Ureter (tissue), 1 donor: ENCODE results near the gene CD19. TPM values are rescaled to one million over a fixed set of nuclear protein-coding genes. Genes with fewer than 3 reads are reported as not detected.
"Not testable (repeated sequence)": the region's sequence is repeated elsewhere in the genome, so short reads cannot be mapped to it uniquely, and the experiment has no call there.

ENCODE experiments used
- DNase-seq: peaks from one replicate; pipeline ENCODE4 v3.0.0-alpha.2; 2020; ENCODE audit warnings: low spot score
- total RNA-seq: library from RNA; stranded (reverse); gene quantifications from one replicate; pipeline ENCODE4 v1.2.4, GENCODE V29; 2023
- donor health status: DM: yes; HTN: yes; CAD: no.

Gene CD19
- total RNA-seq, 1 donor from 2014 or later, result not detected

GRCh38 chr16:28905800-28906372, 25.9 kb upstream of the CD19 start:
- DNase-seq, result no peak

GRCh38 chr16:28910086-28911031, 21.4 kb upstream of the CD19 start:
- no peak for DNase-seq

- DNase-seq, result no peak
Observed at GRCh38 chr16:28912558-28912957, 19.2 kb upstream of the CD19 start.

- DNase-seq, result no peak
Observed at GRCh38 chr16:28913946-28914724, 17.6 kb upstream of the CD19 start.

- no peak for DNase-seq
Observed at GRCh38 chr16:28915181-28915580, 16.6 kb upstream of the CD19 start.

GRCh38 chr16:28917095-28917494, 14.7 kb upstream of the CD19 start:
- no peak for DNase-seq

DNA sequence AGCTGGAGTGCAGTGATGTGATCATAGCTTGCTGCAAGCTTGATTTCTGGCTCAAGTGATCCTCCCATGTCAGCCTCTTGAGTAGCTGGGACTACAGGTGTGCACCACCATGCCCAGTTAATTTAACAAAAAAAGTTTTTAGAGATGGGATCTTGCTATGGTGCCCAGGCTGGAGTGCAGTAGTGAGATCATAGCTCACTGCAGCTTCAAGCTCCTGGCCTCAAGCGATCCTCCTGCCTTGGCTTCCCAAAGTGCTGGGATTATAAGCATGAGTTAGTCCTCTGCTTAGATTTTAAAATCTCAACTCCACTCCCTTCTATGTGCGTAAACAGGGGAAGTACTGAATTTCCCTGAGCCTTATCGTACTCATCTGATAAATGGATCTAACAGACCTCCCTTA, 13.1 kb upstream of the CD19 start:
- no peak for DNase-seq

DNA sequence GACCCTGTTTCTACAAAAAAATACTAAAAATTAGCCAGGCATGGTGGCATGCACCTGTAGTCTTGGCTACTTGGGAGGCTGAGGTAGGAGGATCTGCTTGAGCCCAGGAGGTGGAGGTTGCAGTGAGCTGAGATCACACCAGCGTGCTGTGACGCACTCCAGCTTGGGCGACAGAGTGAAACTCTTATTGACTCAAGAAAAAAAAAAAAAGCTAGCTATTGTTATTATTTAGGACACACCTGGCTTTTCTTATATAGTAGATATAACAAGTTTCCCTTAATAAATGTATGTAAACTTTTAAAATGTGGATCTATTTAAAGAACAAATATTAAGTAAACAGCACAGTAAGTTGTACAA, 8.6 kb upstream of the CD19 start:
- DNase-seq, result no peak

GRCh38 chr16:28923652-28924398, 7.9 kb upstream of the CD19 start:
- no peak for DNase-seq

DNA sequence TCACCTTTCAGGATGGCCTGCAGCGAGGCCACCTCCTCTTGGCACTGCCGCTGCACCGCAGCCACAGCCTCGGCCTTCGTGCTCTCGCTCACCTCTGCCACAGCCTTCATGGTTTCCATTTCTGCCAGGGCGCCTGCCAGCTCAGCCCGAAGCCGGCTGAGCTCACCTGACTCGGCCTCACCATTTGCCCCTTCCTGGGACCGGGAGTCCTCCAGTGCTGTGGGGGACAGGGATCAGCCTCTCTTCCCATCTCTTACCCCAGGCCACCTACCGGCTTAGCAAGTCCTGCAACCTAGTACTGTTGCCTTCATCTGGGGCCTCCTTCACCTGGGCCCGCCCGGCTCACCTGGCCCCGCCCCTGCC, 7.4 kb upstream of the CD19 start:
- no peak for DNase-seq

GRCh38 chr16:28924762-28925385, 6.9 kb upstream of the CD19 start, which contains the start of gene RABEP2:
Gene RABEP2, minus strand, starts transcription at chr16:28925238. Its CDS starts 75 bp downstream, at chr16:28925163.
- peak; percentile 96 for DNase-seq

DNA sequence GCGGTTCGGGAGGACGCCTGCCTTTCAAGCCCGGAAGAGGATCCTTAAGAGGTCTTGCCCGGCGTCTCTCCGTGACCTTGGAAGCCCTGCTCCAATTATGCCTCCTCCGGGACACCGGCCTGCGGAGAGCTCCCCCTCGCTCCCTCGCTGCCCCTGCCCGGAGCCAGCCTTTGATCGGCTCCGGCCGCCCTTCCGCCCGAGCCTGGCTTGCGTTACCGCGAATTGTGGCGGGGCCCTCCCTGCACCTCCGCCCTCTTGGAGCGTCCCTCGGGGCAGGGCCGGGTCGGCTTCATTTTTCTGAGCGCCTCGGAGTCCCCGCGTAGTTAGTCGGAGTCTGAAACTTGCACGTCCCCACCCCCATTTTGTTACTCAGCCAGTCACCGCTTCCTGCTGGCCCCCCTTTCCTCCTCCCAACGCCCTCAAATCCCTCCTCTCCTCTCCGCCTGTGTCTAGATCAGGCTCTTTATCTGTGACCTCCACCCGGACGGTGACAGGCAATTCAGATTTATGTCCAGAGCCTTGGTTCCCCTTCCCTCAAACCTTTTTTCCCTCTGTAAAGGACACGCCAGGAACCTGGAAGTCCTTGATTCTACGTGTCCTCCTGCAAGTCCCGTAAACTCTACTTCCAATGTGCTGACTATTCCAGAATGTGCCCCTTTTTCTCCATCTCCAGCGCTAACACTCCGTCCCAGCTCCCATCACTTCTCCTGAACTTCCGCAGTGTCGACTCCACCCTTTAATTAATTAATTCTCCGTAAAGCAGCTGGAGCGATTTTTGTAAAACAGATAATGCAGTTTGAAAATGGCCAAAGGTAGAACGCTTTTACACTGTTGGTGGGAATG, 6.2 kb upstream of the CD19 start:
- DNase-seq, result peak; percentile 84

DNA sequence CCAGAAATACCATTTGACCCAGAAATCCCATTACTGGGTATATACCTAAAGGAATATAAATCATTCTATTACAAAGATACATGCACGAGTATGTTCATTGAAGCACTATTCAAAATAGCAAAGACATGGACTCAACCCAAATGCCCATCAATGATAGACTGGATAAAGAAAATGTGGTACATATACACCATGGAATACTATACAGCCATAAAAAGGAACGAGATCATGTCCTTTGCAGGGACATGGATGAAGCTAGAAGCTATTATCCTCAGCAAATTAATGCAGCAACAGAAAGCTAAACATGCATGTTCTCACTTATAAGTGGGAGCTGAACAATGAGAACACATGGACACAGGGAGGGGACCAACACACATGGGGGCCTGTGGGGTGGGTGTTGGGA, 5.5 kb upstream of the CD19 start:
- not testable (repeated sequence) for DNase-seq

GRCh38 chr16:28927815-28928214, 4.0 kb upstream of the CD19 start:
- no peak for DNase-seq

- DNase-seq, result no peak
Observed at GRCh38 chr16:28930203-28930602, 1.6 kb upstream of the CD19 start.

GRCh38 chr16:28930652-28931051, 1.1 kb upstream of the CD19 start:
- DNase-seq, result no peak

GRCh38 chr16:28932339-28933141, 769 bp downstream of the CD19 start:
- no peak for DNase-seq

DNA sequence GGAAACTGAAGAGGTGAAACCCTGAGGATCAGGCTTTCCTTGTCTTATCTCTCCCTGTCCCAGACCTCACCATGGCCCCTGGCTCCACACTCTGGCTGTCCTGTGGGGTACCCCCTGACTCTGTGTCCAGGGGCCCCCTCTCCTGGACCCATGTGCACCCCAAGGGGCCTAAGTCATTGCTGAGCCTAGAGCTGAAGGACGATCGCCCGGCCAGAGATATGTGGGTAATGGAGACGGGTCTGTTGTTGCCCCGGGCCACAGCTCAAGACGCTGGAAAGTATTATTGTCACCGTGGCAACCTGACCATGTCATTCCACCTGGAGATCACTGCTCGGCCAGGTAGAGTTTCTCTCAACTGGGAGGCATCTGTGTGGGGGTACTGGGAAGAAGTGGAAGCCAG, 1.4 kb downstream of the CD19 start:
- no peak for DNase-seq

- no peak for DNase-seq
Observed at GRCh38 chr16:28935346-28935745, 3.6 kb downstream of the CD19 start.
